Measurements from ENCODE around the gene CRYGS.

DNA sequence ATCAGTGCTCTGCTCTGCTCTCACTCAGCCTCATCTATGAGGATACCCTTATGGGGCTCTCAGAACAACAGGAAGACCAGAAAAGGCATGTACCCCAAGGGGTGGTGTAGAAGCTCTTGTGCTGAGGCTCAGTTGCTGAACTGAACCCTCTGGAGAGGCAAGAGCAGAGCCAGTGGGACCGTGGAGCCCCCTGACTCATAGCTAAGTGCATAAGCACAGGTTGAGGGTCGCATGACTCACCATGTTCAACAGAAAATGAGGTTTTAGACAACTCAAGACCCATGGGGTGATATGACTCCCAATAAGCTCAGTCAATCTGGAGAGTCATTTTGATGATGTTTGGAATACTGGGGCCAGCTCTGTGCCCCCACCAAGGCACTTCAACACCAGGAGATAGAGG, 37.3 kb downstream of the CRYGS start:
- TF ChIP-seq, protein P1, sequence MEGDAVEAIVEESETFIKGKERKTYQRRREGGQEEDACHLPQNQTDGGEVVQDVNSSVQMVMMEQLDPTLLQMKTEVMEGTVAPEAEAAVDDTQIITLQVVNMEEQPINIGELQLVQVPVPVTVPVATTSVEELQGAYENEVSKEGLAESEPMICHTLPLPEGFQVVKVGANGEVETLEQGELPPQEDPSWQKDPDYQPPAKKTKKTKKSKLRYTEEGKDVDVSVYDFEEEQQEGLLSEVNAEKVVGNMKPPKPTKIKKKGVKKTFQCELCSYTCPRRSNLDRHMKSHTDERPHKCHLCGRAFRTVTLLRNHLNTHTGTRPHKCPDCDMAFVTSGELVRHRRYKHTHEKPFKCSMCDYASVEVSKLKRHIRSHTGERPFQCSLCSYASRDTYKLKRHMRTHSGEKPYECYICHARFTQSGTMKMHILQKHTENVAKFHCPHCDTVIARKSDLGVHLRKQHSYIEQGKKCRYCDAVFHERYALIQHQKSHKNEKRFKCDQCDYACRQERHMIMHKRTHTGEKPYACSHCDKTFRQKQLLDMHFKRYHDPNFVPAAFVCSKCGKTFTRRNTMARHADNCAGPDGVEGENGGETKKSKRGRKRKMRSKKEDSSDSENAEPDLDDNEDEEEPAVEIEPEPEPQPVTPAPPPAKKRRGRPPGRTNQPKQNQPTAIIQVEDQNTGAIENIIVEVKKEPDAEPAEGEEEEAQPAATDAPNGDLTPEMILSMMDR (IDR thresholded peaks at IDR 0.05; ENCODE audit: low read depth, low read length, poor library complexity, severe bottlenecking), result no peak
- TF ChIP-seq EZH2phosphoT487 (IDR thresholded peaks at IDR 0.05; ENCODE audit: borderline replicate concordance, low read length), result no peak
